ENCODE data around the gene ULK3. TPM values are rescaled to one million over a fixed set of nuclear protein-coding genes. Genes with fewer than 3 reads are reported as not detected.

ULK3 gene
- total RNA-seq, 1 donor from 2014 or later: 75.9 TPM

- no peaks in the 10 kb centered on the region for H3K36me3 ChIP-seq
- no peak for DNase-seq (ENCODE audit: extremely low spot score in 2 of 2)
- no peaks in the 10 kb centered on the region for H3K9me3 ChIP-seq
- TF ChIP-seq CTCF (IDR thresholded peaks at IDR 0.05): no peak
- TF ChIP-seq POLR2A (IDR thresholded peaks at IDR 0.05): no peak
- TF ChIP-seq POLR2AphosphoS5 (IDR thresholded peaks at IDR 0.05; ENCODE audit: insufficient read depth in 1 of 2, low read depth in 1 of 2): no peak
- H3K4me1 ChIP-seq: no peaks in the 10 kb centered on the region
- no peaks in the 10 kb centered on the region for H3K27me3 ChIP-seq
- intact Hi-C loops (cut with DNase I): no loop called here
- H3K4me3 ChIP-seq: no peak overlapping the region
- no peak overlapping the region for H3K27ac ChIP-seq
Observed at GRCh38 chr15:74829991-74830390, 13.0 kb downstream of the ULK3 start.

- H3K27ac ChIP-seq: no peak overlapping the region
- no peaks in the 10 kb centered on the region for H3K4me1 ChIP-seq
- no peaks in the 10 kb centered on the region for H3K36me3 ChIP-seq
- no peak for TF ChIP-seq POLR2A (IDR thresholded peaks at IDR 0.05)
- no peak for TF ChIP-seq POLR2AphosphoS5 (IDR thresholded peaks at IDR 0.05; ENCODE audit: insufficient read depth in 1 of 2, low read depth in 1 of 2)
- TF ChIP-seq CTCF (IDR thresholded peaks at IDR 0.05): no peak
- no peaks in the 10 kb centered on the region for H3K27me3 ChIP-seq
- intact Hi-C loops (cut with DNase I): no loop called here
- DNase-seq (ENCODE audit: extremely low spot score in 2 of 2): no peak
- H3K9me3 ChIP-seq: no peaks in the 10 kb centered on the region
- H3K4me3 ChIP-seq: no peak overlapping the region
Observed at GRCh38 chr15:74829486-74829885, 13.5 kb downstream of the ULK3 start.

- intact Hi-C loops (cut with DNase I): no loop called here
- Histone ChIP-seq H3K36me3 (no peaks in the 10 kb centered on the region), H3K4me3 (no peak overlapping the region), H3K27ac (no peak overlapping the region), H3K9me3 (no peaks in the 10 kb centered on the region), H3K4me1 (no peaks in the 10 kb centered on the region), H3K27me3 (no peaks in the 10 kb centered on the region)
- no peak for DNase-seq (ENCODE audit: extremely low spot score in 2 of 2)
- TF ChIP-seq CTCF (IDR thresholded peaks at IDR 0.05) (no peak), POLR2A (IDR thresholded peaks at IDR 0.05) (no peak), POLR2AphosphoS5 (IDR thresholded peaks at IDR 0.05; ENCODE audit: insufficient read depth in 1 of 2, low read depth in 1 of 2) (no peak)
Observed at GRCh38 chr15:74828835-74829234, 14.1 kb downstream of the ULK3 start.

- TF ChIP-seq CTCF (IDR thresholded peaks at IDR 0.05) (no peak), POLR2AphosphoS5 (IDR thresholded peaks at IDR 0.05; ENCODE audit: insufficient read depth in 1 of 2, low read depth in 1 of 2) (no peak), POLR2A (IDR thresholded peaks at IDR 0.05) (no peak)
- DNase-seq (ENCODE audit: extremely low spot score in 2 of 2): no peak
- Histone ChIP-seq H3K27me3 (no peaks in the 10 kb centered on the region), H3K4me1 (no peaks in the 10 kb centered on the region), H3K36me3 (no peaks in the 10 kb centered on the region), H3K9me3 (no peaks in the 10 kb centered on the region), H3K4me3 (no peak overlapping the region), H3K27ac (no peak overlapping the region)
- intact Hi-C loops (cut with DNase I): no loop called here
Observed at GRCh38 chr15:74827614-74828013, 15.3 kb downstream of the ULK3 start.

- no peak for TF ChIP-seq POLR2AphosphoS5 (IDR thresholded peaks at IDR 0.05; ENCODE audit: insufficient read depth in 1 of 2, low read depth in 1 of 2)
- no peak for TF ChIP-seq CTCF (IDR thresholded peaks at IDR 0.05)
- TF ChIP-seq POLR2A (IDR thresholded peaks at IDR 0.05): no peak
- Histone ChIP-seq H3K4me1 (no peaks in the 10 kb centered on the region), H3K9me3 (no peaks in the 10 kb centered on the region), H3K36me3 (no peaks in the 10 kb centered on the region), H3K4me3 (no peak overlapping the region), H3K27ac (no peak overlapping the region), H3K27me3 (no peaks in the 10 kb centered on the region)
- no peak for DNase-seq (ENCODE audit: extremely low spot score in 2 of 2)
- intact Hi-C loops (cut with DNase I): no loop called here
Observed at GRCh38 chr15:74826921-74827320, 16.0 kb downstream of the ULK3 start.

All from vagina (tissue), 2 donors.